Vagina (tissue), 2 donors: ENCODE data around the gene MBD3L2. TPM values are rescaled to one million over a fixed set of nuclear protein-coding genes. Genes with fewer than 3 reads are reported as not detected.
"Not testable (repeated sequence)": the region's sequence is repeated elsewhere in the genome, so short reads cannot be mapped to it uniquely, and the experiment has no call there.

ENCODE experiments used
- DNase-seq, 2 donors: peaks; one replicate each; pipeline ENCODE4 v3.0.0-alpha.2; 2017; ENCODE audit errors: extremely low spot score in 2 of 2
- H3K27ac ChIP-seq: fragments of 200-600 bp; sonication (generic); one replicate; pipeline ENCODE4 v1.5.1; 2019
- H3K27me3 ChIP-seq: fragments of 200-600 bp; sonication (generic); one replicate; pipeline ENCODE4 v1.5.1; 2019
- H3K36me3 ChIP-seq, 2 donors: fragments of 200-600 bp; sonication (generic); one replicate each; pipeline ENCODE4 v1.5.1; 2017 to 2019
- H3K4me1 ChIP-seq: fragments of 200-600 bp; sonication (generic); one replicate; pipeline ENCODE4 v1.5.1; 2019
- H3K4me3 ChIP-seq, 2 donors: fragments of 200-600 bp; sonication (generic); 1 replicate in 1 of 2; 2 replicates in 1 of 2; pipeline ENCODE4 v1.5.1; 2016 to 2019
- H3K9me3 ChIP-seq: fragments of 200-600 bp; sonication (generic); one replicate; pipeline ENCODE4 v1.5.1; 2019
- intact Hi-C: fragments of 100-400 bp; cut with DNase I; formaldehyde crosslinking; loops from one replicate; pipeline ENCODE4 v1.15.1; 2023
- total RNA-seq: library from RNA; depleted of rRNA; stranded (reverse); fragments of >200 nt; gene quantifications from one replicate; pipeline ENCODE4 v1.2.3, GENCODE V29; 2016

MBD3L2 gene
- total RNA-seq, 1 donor from 2014 or later = not detected

DNA sequence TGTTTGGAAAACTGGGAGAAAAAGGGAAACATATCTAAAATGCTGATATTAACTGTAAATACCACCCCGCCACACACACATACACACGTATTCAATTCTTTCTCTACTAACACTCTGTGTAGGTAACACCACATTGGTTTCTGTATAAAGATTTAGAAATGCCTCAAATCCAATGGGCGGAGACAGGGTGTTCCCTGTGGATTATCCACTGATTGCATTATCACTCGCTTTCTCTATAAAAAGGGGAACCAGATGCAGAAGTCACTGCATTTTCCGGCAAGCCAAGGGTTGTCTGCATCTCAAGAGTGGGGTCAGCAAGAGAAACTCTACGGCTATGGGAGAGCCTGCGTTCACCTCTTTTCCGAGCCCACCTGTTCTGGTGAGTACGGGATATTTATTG is 18.8 kb upstream of the MBD3L2 start, which contains the start of gene MBD3L5:
Gene MBD3L5 (plus strand): TSS at position 301 of the 400 bp plus-strand sequence. CDS start 34 bp downstream, at position 335.
- H3K4me1 ChIP-seq, H3K27ac ChIP-seq, H3K4me3 ChIP-seq, DNase-seq, H3K36me3 ChIP-seq, H3K9me3 ChIP-seq, H3K27me3 ChIP-seq, intact Hi-C loops: not testable (repeated sequence)

DNA sequence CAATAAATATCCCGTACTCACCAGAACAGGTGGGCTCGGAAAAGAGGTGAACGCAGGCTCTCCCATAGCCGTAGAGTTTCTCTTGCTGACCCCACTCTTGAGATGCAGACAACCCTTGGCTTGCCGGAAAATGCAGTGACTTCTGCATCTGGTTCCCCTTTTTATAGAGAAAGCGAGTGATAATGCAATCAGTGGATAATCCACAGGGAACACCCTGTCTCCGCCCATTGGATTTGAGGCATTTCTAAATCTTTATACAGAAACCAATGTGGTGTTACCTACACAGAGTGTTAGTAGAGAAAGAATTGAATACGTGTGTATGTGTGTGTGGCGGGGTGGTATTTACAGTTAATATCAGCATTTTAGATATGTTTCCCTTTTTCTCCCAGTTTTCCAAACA is 9.0 kb upstream of the MBD3L2 start, which contains the start of gene MBD3L4:
Gene MBD3L4 (minus strand): TSS at position 101 of the 400 bp plus-strand sequence. CDS start 35 bp downstream, at position 66.
- H3K4me3 ChIP-seq, DNase-seq, H3K27me3 ChIP-seq, H3K4me1 ChIP-seq, H3K9me3 ChIP-seq, intact Hi-C loops, H3K36me3 ChIP-seq, H3K27ac ChIP-seq: not testable (repeated sequence)

DNA sequence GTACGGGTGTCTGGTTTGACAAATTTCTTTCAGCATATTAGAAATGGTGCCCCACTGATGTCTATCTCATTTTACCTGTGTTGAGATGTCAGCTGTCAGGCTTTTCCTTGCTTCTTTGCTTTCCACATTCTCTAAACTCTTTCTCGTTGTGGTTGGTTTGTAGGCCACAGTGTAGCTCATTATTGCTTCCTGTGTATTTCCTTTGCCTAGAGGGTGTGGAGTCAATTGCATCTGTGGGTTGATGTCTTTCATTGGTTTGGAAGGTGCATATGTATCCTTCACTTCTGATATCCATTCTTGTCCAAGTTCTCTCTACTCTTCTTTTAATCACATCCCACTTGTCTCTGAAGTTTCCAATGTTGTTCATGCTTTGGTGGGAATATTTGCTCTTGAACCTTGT is 7.6 kb upstream of the MBD3L2 start:
- H3K27me3 ChIP-seq, DNase-seq, H3K36me3 ChIP-seq, H3K4me3 ChIP-seq, H3K27ac ChIP-seq, intact Hi-C loops, H3K9me3 ChIP-seq, H3K4me1 ChIP-seq: not testable (repeated sequence)

DNA sequence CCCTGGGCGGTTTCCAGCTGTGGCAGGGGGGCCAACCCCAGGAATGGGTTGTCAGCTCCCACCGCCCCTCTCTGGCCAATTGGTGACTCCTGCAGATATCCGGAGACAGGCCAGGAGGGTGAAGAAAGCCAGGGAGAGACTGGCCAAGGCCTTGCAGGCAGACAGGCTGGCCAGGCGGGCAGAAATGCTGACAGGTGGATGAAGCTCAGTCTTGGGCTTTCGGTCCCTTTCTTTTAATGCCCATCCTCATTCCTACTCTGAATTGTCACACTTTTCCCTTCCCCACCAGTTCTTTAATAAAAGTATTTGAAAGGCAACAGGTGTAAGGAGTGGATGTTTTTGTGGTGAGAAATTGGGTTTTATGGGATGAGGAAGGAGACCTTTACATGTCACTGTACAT is 2.3 kb downstream of the MBD3L2 start:
- intact Hi-C loops, H3K36me3 ChIP-seq, H3K4me1 ChIP-seq, H3K4me3 ChIP-seq, H3K27me3 ChIP-seq, H3K9me3 ChIP-seq, H3K27ac ChIP-seq, DNase-seq: not testable (repeated sequence)

DNA sequence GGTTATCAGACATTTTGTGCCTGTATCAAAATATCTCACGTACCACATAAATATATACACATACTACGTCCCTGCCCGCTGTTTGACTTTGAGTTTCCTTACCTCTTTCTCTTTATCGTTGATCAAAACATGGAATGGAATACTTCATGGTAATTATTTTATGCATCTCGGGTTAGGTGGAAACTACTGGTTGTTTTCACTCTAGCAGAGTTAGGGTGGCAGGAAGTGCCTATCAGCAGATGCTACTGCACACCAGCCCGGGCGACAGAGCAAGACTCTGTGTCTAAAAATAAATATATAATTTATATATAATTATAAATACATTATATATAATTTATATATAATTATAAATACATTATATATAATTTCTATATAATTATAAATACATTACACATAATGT is 3.8 kb downstream of the MBD3L2 start:
- H3K36me3 ChIP-seq, H3K27me3 ChIP-seq, intact Hi-C loops, H3K9me3 ChIP-seq, H3K4me3 ChIP-seq, DNase-seq, H3K27ac ChIP-seq, H3K4me1 ChIP-seq: not testable (repeated sequence)

DNA sequence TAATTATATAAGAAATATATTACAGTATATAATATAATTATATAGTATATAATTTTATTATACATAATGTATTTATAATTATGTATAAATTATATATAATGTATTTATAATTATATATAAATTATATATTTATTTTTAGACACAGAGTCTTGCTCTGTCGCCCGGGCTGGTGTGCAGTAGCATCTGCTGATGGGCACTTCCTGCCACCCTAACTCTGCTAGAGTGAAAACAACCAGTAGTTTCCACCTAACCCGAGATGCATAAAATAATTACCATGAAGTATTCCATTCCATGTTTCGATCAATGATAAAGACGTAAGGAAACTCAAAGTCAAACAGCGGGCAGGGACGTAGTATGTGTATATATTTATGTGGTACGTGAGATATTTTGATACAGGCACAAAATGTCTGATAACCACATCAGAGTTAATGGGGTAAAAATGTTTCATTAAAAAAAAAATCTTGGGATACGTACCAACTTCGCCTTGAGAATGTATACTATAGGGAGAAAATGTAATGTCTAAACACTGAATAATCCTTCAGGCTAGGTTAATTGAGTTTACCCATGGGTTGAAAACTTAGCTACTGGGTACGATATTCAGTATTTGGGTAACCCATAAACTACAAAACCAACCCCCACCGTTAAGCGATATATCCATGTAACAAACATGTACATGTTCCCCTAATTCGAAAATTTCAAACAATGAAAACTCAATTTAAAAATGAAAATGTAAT is 5.7 kb downstream of the MBD3L2 start:
- H3K27me3 ChIP-seq, intact Hi-C loops, H3K27ac ChIP-seq, DNase-seq, H3K9me3 ChIP-seq, H3K4me1 ChIP-seq, H3K4me3 ChIP-seq, H3K36me3 ChIP-seq: not testable (repeated sequence)

DNA sequence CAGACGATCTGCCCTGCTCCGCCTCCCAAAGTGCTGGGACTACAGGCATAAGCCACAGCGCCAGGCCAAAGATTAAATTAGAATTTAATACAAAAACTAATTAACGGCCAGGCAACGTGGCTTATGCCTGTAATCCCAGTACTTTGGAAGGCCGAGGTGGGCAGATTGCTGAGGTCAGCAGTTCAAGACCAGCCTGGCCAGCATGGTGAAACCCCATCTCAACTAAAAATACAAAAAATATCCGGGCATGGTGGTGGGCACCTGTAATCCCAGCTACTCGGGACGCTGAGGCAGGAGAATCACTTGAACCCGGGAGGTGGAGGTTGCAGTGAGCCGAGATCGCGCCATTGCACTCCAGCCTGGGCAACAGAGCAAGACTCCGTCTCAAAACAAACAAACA is 6.6 kb downstream of the MBD3L2 start:
- H3K27ac ChIP-seq, H3K9me3 ChIP-seq, intact Hi-C loops, H3K4me3 ChIP-seq, DNase-seq, H3K27me3 ChIP-seq, H3K4me1 ChIP-seq, H3K36me3 ChIP-seq: not testable (repeated sequence)

DNA sequence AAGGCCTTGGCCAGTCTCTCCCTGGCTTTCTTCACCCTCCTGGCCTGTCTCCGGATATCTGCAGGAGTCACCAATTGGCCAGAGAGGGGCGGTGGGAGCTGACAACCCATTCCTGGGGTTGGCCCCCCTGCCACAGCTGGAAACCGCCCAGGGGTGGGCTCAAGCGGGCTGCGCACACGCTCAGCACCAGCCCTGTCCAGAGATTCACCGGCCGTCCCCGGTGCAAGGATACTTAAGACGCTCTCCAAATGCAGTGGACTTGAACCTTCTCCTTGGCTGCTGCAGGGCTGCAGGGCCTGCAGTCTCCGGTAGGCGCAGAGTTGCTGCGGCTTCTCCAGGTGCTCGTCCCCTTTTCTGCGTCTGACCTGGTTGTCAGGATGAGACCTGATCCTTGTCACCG is 7.2 kb downstream of the MBD3L2 start:
- H3K4me3 ChIP-seq, intact Hi-C loops, H3K4me1 ChIP-seq, H3K9me3 ChIP-seq, H3K27me3 ChIP-seq, H3K36me3 ChIP-seq, DNase-seq, H3K27ac ChIP-seq: not testable (repeated sequence)

DNA sequence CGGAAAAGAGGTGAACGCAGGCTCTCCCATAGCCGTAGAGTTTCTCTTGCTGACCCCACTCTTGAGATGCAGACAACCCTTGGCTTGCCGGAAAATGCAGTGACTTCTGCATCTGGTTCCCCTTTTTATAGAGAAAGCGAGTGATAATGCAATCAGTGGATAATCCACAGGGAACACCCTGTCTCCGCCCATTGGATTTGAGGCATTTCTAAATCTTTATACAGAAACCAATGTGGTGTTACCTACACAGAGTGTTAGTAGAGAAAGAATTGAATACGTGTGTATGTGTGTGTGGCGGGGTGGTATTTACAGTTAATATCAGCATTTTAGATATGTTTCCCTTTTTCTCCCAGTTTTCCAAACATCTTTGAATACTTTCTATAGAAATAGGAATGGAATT is 9.5 kb downstream of the MBD3L2 start, which contains the start of gene MBD3L3:
Gene MBD3L3 (minus strand): TSS at position 101 of the 400 bp plus-strand sequence. CDS start 71 bp downstream, at position 30.
- H3K4me1 ChIP-seq, intact Hi-C loops: not testable (repeated sequence)

DNA sequence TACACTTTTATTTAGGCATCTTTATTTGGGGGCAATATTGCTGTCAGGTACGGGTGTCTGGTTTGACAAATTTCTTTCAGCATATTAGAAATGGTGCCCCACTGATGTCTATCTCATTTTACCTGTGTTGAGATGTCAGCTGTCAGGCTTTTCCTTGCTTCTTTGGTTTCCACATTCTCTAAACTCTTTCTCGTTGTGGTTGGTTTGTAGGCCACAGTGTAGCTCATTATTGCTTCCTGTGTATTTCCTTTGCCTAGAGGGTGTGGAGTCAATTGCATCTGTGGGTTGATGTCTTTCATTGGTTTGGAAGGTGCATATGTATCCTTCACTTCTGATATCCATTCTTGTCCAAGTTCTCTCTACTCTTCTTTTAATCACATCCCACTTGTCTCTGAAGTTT is 10.9 kb downstream of the MBD3L2 start:
- intact Hi-C loops, H3K36me3 ChIP-seq, H3K9me3 ChIP-seq, DNase-seq, H3K27ac ChIP-seq, H3K27me3 ChIP-seq, H3K4me3 ChIP-seq, H3K4me1 ChIP-seq: not testable (repeated sequence)

More for the DNA sequence above, 9.5 kb downstream of the MBD3L2 start, which contains the start of gene MBD3L3:
- not testable (repeated sequence) for H3K4me3 ChIP-seq, H3K9me3 ChIP-seq, H3K27me3 ChIP-seq, H3K27ac ChIP-seq, DNase-seq, H3K36me3 ChIP-seq
